Suprapubic skin (tissue), 4 donors: ENCODE results near the gene LHPP. TPM values are rescaled to one million over a fixed set of nuclear protein-coding genes. Genes with fewer than 3 reads are reported as not detected.

ENCODE experiments used
- DNase-seq, 2 donors: peaks; one replicate each; pipeline ENCODE4 v3.0.0-alpha.2; 2019; ENCODE audit warnings: low spot score in 2 of 2
- H3K27ac ChIP-seq: fragments of 200-600 bp; sonication (generic); one replicate; pipeline ENCODE4 v1.5.1; 2019
- H3K27me3 ChIP-seq: fragments of 200-600 bp; sonication (generic); one replicate; pipeline ENCODE4 v1.5.1; 2019
- H3K36me3 ChIP-seq: fragments of 200-600 bp; sonication (generic); one replicate; pipeline ENCODE4 v1.5.1; 2019
- H3K4me1 ChIP-seq: fragments of 200-600 bp; sonication (generic); one replicate; pipeline ENCODE4 v1.5.1; 2019
- H3K4me3 ChIP-seq: fragments of 200-600 bp; sonication (generic); one replicate; pipeline ENCODE4 v1.5.1; 2019; ENCODE audit warnings: mild to moderate bottlenecking
- H3K9me3 ChIP-seq: fragments of 200-600 bp; sonication (generic); one replicate; pipeline ENCODE4 v1.5.1; 2019
- EP300 ChIP-seq: sonication (generic); formaldehyde crosslinking; IDR thresholded peaks from one replicate; pipeline ENCODE4 v1.6.1; 2017; ENCODE audit warnings: antibody characterized with exemption
- POLR2A ChIP-seq, 2 donors: fragments of 450-650 bp; IDR thresholded peaks; one replicate each; pipeline ENCODE4 v1.6.1; 2017; ENCODE audit warnings: antibody characterized with exemption in 2 of 2, mild to moderate bottlenecking in 2 of 2, moderate library complexity in 2 of 2
- POLR2AphosphoS5 ChIP-seq, 3 donors: sonication (generic); formaldehyde crosslinking; IDR thresholded peaks; one replicate each; pipeline ENCODE4 v1.6.1; 2017; ENCODE audit warnings: antibody characterized with exemption in 3 of 3
- WGBS: methylation state at CpG from one replicate; pipeline ENCODE4 v1.1.5; 2018; 5-methylcytosine and 5-hydroxymethylcytosine counted together
- total RNA-seq, 4 donors: library from RNA; depleted of rRNA; stranded (reverse); fragments of >200 nt; gene quantifications; one replicate each; pipeline ENCODE4 v1.1.0, GENCODE V29; 2016
- TF ChIP-seq, protein P1 (sequence below), 2 donors: fragments of 200-600 bp in 1 of 2; fragments of 450-650 bp in 1 of 2; sonication (generic) in 1 of 2; IDR thresholded peaks; one replicate each; pipeline ENCODE4 v1.5.1; 2016 to 2019; ENCODE audit warnings: antibody characterized with exemption in 2 of 2, mild to moderate bottlenecking in 1 of 2, moderate library complexity in 1 of 2

Gene LHPP
- total RNA-seq, 4 donors from 2014 or later, result 14.4 to 22.6 (median 15.3) TPM

DNA sequence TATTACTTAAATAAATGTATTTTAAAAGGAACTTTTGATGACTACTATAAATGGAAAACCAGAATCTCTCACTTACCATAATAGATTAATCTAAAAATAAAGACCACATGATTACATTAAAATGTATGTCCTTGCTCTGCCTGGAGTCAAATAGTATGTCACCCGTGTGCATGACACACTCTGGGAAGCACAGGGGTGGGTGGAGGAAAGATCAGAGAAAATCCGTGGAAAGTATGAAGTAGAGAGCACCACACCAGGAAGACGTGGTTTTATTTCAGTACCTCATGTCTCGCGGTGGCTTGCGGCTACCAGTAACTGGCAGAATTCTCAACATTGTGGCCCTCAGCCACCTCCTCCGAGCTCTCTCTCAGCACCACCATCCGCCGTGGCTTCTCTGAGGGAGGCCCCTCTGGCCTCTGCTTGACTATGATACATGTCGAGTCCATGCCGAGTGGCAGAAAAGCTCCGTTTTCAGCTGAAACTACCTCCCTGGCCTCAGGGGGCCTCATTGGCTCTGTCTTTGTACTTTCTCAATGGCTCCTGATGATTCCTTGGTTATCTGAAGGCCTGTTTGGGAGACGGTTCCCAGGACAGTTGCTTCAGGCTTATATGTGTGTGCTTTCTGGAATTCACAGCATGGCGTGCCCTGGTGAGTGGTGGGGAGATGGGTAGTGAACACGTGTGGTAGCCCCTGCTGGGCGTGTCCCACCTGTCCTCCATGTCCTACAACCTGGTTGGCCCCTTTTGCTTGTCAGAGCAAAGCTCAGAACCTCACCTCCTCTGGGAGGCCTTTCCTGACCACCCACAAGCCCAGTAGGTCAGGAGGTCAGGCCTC, 49.8 kb downstream of the LHPP start:
- Histone ChIP-seq H3K27me3 (no peaks in the 10 kb centered on the region), H3K4me3 (no peak overlapping the region), H3K36me3 (no peaks in the 10 kb centered on the region), H3K4me1 (peaks cover 3% of the 10 kb centered on the region), H3K9me3 (no peaks in the 10 kb centered on the region), H3K27ac (no peak overlapping the region)
- WGBS, result 87% methylated on average over 15 of the region's 16 CpGs
- no peak for TF ChIP-seq POLR2A (IDR thresholded peaks at IDR 0.05)
- TF ChIP-seq, protein P1, sequence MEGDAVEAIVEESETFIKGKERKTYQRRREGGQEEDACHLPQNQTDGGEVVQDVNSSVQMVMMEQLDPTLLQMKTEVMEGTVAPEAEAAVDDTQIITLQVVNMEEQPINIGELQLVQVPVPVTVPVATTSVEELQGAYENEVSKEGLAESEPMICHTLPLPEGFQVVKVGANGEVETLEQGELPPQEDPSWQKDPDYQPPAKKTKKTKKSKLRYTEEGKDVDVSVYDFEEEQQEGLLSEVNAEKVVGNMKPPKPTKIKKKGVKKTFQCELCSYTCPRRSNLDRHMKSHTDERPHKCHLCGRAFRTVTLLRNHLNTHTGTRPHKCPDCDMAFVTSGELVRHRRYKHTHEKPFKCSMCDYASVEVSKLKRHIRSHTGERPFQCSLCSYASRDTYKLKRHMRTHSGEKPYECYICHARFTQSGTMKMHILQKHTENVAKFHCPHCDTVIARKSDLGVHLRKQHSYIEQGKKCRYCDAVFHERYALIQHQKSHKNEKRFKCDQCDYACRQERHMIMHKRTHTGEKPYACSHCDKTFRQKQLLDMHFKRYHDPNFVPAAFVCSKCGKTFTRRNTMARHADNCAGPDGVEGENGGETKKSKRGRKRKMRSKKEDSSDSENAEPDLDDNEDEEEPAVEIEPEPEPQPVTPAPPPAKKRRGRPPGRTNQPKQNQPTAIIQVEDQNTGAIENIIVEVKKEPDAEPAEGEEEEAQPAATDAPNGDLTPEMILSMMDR (IDR thresholded peaks at IDR 0.05), result no peak
- no peak for TF ChIP-seq POLR2AphosphoS5 (IDR thresholded peaks at IDR 0.05)
- no peak for TF ChIP-seq EP300
- no peak for DNase-seq

DNA sequence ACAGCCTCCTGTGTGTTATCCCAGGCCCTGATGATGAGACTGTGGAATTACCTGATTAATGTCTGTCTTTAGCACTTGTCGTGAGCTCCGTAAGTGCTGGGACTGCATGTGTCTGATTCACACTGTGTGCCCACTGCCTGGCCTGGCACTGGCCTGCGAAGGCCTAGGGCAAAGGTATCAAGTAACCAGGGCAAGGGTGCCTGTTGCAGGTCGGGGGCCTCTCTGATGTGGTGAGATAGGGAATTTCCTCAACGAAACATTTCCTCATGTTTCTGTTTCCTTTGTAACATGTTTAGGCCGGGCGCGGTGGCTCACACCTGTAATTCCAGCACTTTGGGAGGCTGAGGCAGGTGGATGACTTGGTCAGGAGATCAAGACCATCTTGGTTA, 50.4 kb downstream of the LHPP start:
- TF ChIP-seq, protein P1 (IDR thresholded peaks at IDR 0.05), result no peak
- 96% methylated on average over 8 of the region's 8 CpGs for WGBS
- no peak overlapping the region for H3K4me3 ChIP-seq

DNA sequence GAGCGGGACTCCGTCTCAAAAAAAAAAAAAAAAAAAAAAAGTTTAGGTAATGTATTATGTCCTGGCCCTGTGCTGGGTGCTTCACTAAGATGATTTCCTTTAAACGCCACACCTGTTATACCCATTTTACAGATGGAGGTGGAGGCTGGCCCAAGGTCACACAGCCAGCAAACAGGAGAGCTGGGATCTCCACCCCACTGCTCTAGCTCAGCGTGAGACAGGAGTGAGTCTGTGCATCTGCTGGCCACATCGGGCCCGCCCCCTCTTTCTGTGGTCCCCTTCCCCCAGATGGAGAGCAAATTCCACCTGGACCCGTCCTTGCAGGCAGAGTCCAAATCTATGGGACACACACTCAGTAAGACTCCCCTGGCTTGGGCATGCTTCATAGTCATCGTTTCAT, 51.0 kb downstream of the LHPP start:
- TF ChIP-seq EP300 (no peak), POLR2A (IDR thresholded peaks at IDR 0.05) (no peak), POLR2AphosphoS5 (IDR thresholded peaks at IDR 0.05) (no peak)
- TF ChIP-seq, protein P1 (IDR thresholded peaks at IDR 0.05), result no peak
- H3K27ac ChIP-seq, result no peak overlapping the region
- no peak overlapping the region for H3K4me3 ChIP-seq
- no peaks in the 10 kb centered on the region for H3K9me3 ChIP-seq
- DNase-seq, result no peak
- peaks cover 3% of the 10 kb centered on the region for H3K4me1 ChIP-seq
- H3K36me3 ChIP-seq, result no peaks in the 10 kb centered on the region
- H3K27me3 ChIP-seq, result no peaks in the 10 kb centered on the region
- WGBS, result 92% methylated on average over 8 of the region's 8 CpGs

More for the DNA sequence above, 50.4 kb downstream of the LHPP start:
- Histone ChIP-seq H3K27ac (no peak overlapping the region), H3K4me1 (peaks cover 3% of the 10 kb centered on the region), H3K27me3 (no peaks in the 10 kb centered on the region), H3K9me3 (no peaks in the 10 kb centered on the region), H3K36me3 (no peaks in the 10 kb centered on the region)
- no peak for DNase-seq

DNA sequence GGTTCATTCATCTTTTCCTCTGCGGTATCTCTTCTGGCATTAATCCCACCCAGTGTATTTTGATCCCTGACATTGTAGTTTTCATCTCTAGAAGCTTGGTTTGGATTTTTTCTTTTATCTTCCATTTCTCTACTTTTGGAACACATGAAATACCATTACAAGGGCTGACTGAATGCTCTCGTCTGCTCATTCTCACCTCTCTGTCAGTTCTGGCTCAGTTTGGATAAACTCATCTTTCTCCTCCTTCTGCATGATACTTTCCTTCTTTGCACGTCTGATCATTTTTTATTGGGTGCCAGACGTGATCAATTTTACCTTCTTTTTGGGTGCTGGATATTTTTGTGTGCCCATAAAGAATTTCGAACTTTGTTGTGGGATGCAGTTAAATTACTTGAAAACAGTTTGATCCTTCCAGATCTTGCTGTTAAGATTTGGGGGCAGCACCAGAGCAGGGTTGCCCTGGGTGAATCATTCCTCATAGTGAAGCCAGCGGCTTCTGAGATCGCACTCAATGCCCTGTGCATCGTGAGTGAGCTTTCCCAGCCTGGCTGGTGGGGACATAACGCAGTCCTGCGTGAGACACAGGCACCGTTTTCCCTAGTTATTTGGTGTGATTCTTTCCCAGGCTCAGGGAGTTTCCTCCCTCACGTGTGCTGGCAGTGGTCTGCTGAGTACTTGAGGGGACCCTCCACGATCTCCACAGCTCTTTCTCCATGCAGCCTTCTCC, 53.8 kb downstream of the LHPP start:
- WGBS, result 89% methylated on average over 13 of the region's 13 CpGs
- H3K9me3 ChIP-seq, result no peaks in the 10 kb centered on the region
- TF ChIP-seq POLR2AphosphoS5 (IDR thresholded peaks at IDR 0.05) (no peak), EP300 (no peak), POLR2A (IDR thresholded peaks at IDR 0.05) (no peak)
- TF ChIP-seq, protein P1 (IDR thresholded peaks at IDR 0.05), result no peak
- H3K4me3 ChIP-seq, result no peak overlapping the region
- H3K36me3 ChIP-seq, result peaks cover 7% of the 10 kb centered on the region
- H3K4me1 ChIP-seq, result no peaks in the 10 kb centered on the region
- no peak overlapping the region for H3K27ac ChIP-seq
- DNase-seq, result peak in 1 of 2 donors; percentile 11
- H3K27me3 ChIP-seq, result no peaks in the 10 kb centered on the region

DNA sequence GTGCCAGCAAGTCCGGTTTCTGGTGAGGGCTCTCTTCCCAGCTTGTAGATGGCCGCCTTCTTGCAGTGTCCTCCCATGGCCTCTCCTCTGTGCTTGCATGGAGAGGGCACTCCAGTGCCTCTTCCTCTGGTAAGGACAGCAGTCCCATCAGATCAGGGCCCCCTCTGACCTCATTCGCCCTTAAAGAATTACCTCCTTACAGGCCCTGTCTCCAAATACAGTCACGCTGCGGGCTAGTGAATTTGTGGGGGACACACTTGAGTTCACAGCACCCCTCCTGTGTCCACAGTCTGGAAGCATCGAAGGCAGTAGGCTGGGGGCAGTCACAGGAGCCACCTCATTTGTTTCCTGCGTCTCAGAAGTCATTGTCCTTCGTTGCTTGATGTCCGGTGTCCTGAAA, 54.6 kb downstream of the LHPP start:
- Histone ChIP-seq H3K27me3 (no peaks in the 10 kb centered on the region), H3K9me3 (no peaks in the 10 kb centered on the region), H3K4me1 (no peaks in the 10 kb centered on the region), H3K4me3 (no peak overlapping the region), H3K36me3 (peaks cover 7% of the 10 kb centered on the region), H3K27ac (no peak overlapping the region)
- no peak for TF ChIP-seq POLR2AphosphoS5 (IDR thresholded peaks at IDR 0.05)
- 94% methylated on average over 9 of the region's 9 CpGs for WGBS
- peak in 1 of 2 donors; percentile 22 for DNase-seq
